Inflammatory macrophage treated with lipopolysaccharide for 1 hour (primary cell): ENCODE measurements around the gene OSMR.
"Not testable (repeated sequence)": the region's sequence is repeated elsewhere in the genome, so short reads cannot be mapped to it uniquely, and the experiment has no call there.

Experiments used
- DNase-seq, 2 donors: peaks; one replicate each; pipeline ENCODE4 v3.0.0-alpha.2; 2020 to 2022

Gene OSMR

DNA sequence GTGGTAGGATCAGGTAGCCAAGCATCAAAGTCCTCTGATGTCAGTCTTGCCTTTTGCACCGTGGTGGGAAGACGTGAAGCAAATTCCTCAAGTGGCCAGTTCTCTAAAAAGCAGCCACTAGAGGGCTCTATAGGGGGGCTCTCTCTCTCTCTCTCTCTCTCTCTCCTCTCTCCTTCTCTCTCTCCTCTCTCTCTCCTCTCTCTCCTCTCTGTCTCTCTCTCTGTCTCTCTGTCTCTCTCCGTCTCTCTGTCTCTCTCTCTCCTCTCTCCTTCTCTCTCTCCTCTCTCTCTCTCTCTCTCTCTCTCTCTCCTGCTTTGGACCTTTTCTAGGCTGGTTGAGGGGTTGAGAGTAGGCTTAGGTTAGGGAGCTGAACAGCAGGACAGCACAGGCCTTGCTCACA is 13.9 kb upstream of the OSMR start:
- DNase-seq, result peak in 1 of 2 donors; percentile 18

DNA sequence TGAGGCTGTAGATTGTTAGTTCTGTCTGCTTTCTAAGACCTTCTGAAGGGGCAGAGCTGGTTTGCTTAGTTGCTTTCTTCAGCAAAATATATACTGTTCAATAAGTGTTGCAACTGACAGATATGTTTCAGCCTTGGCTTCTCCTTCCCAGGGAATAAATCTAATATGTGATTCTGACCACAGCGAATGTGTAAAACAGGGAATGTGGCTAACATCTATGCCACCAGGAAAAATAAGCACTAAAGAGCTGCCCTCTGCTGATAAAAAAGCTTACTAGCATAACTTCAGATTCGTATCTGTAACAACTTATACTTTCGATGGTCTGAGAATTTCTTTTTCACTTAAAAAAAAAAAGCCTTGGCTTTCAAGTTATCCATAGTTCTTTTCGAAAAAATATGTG is 13.0 kb upstream of the OSMR start:
- DNase-seq, result no peak

DNA sequence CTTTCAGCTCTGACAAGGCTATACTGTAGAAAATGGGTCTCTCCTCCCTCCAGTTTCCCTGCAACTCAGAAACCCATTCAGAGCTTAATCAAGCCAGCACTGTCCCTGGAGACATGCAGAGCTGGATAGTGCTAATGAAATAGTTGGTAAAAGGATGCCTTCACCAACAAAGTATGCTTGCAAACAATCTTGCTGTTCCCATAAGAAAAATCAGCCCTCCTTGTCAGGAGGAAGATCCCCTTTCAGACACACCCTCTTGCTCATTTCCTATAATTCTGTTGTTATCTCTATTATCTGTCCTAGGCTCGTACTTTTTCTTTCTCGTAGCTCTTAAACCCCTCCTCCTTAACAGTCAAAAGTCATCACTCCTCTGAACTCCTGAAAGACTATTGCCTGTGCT is 9.9 kb upstream of the OSMR start:
- DNase-seq, result no peak

DNA sequence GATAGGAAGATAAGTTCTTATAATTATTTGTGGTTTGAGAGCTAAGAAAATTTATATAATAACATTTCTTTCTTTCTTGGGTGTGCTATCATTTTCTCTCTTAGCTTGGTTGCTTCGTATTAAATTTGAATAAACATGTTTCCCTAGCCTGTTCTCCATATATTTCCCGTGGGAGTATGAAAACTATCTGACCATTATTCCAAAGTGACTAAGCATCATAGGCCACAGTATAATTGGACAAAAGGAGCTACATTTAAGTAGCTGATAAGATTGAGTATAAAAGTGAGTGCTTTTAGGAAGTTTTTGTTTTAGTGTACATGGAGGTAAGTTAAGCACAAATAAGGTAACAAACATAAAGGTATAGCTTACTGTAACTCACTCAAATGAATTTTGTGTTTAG is 8.4 kb upstream of the OSMR start:
- DNase-seq, result no peak

DNA sequence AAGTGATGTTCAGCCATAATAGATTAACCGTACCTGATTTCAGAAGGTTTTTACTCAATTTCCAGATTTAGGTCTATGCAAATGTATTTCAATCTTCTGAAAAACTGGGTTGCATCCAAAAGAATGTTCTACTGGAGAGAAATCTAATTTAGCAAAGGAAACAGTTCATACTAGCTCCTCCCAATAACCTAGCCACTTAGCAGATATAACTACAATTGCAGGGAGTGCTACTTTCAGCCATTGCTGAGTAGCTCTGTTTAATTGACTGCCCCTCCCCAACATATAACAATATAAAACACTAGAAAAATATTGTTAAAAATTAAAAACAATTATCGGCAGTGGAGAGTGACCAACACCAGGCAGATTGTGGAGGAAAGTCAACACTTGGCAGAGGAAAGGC is 7.9 kb upstream of the OSMR start:
- no peak for DNase-seq

DNA sequence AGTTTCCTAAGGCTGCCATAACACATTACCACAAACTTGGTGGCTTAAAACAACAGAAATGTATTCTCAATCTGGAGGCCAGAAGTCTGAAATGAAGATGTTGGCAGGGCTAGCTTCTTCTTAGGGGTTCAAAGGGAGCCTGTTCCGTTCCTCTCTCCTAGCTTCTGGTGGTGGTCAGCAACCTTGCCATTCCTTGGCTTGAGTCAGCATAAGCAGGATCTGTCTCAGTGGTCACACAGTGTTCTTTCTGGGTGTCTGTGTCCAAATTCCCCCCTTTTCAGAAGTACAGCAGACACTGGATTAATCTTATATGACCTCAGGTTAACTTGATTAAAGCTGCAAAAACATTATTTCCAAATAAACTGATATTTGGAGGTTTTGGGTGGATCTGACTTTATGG is 2.1 kb upstream of the OSMR start:
- no peak for DNase-seq

DNA sequence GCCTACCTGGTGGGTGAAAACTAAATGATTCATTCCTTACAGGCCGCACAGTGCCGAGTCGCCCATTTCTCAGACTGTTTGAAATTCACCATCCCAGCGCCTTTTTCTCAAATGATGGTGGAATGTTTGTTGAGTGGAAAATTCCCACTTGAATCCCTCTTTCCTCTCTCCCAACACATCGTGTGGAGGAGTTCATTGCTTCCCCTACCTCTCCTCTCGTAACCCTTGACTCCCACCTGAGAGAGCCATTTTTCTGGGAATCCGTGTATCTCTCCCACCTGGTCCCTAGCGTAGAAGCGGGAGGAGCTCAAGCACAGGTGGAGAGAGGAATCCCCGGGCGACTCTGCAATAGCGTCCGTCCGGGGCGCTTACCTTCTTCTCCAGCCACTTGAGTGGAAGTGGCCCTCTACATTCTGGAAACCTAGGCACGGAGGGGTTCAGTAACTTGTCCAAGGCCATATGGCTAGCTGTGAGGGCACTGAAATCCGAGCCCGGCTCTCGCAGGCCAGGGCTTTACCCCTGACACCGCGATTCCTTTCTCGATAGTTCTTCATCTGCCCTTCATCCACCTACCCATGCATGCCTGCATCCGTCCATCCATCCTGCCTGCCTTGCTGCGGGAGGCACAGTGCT is 683 bp downstream of the OSMR start:
- DNase-seq, result no peak

DNA sequence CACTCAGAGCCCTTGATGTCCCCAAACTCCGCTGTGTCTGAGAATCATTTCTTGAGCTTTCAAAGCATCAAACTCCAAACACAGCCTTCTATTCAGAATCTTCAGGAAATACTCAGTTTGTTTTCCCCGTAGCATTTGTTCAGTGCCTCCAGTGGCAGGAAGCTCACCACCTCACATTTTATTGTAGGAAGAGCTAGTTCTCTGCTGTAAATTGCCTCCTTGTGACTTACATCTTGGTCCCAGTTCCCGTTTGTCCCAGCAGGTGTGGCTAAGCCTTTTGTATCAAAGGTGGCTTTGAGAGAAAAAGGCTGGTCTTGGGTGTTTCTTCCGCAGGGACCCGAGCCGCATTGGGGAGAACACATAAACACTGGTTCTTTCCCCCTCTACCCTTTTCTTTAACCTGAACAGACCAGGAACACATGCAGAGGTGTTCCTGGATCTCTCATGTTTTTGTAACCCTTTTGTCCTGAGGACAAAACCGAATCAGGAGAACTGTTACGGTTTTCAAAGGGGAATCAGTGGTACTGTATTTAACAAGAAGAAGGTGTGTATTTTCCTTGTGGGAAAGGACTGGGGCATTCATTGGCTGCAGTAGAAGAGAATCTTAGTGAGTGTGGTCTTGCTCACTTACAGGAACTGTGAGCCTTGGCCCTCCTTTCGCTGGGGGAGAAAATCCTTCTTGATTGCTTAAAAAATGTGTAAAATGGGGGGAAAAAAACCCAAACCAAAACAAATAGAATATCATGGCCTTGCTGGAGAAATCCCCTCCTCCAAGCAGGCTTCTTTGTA is 1.9 kb downstream of the OSMR start:
- DNase-seq, result no peak

DNA sequence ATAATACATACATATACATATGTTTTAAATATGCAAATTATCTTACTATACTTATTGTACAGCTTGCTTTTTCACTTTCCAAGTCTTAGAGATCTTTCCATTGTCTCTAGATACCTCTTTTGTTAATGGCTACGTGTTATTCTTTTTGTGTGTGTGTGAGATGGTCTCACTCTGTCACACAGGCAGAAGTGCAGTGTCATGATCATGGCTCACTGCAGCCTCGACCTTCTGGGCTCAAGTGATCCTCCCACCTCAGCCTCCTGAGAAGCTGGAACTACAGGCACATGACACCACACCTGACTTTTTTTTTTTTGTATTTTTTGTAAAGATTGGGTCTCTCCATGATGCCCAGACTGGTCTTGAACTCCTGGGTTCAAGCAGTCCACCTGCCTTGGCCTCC is 2.8 kb downstream of the OSMR start:
- no peak for DNase-seq

DNA sequence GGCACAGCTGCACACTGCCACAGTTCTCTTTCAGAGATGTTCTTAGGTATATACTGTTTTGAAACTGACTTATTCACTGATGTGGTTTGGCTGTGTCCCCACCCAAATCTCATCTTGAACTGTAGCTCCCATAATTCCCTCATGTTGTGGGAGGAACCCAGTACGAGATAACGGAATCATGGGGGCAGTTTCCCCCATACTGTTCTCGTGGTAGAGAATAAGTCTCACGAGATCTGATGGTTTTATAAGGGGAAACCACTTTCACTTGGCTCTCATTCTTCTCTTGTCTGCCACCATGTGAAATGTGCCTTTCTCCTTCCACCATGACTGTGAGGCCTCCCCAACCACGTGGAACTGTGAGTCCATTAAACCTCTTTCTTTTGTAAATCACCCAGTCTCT is 5.8 kb downstream of the OSMR start:
- not testable (repeated sequence) for DNase-seq

DNA sequence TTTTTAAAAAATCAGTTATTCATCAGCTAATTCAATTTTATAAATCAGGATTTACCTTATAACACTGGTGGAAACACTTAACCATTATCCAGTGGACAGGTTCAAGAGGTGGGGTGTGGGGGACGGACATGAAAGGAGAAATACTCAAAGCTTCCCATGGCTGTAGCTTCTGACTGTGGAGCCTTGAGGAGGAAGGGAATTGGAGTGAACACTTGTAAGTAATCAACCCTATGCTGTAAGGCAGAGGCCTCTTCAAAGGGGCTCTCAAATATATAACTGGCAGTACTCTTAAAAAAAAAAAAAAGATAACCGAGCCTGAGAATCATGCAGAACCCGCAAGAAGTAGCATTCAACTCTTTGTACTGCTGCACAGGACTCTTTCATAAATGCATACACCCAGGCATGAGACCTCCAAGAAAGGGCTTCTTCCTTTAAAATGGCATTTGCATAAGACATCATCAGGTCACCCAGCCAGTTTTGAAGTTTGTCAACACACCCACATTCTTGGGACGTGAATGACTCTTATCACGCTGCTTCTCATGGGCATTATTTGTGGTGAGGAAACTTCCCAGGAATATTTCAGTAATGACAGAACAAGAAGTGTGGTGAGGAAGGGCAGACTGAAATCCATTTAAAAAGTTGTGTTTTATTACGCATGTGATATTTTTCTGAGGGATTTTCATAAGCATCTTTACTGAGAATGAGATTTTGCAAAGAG is 8.1 kb downstream of the OSMR start:
- no peak for DNase-seq

DNA sequence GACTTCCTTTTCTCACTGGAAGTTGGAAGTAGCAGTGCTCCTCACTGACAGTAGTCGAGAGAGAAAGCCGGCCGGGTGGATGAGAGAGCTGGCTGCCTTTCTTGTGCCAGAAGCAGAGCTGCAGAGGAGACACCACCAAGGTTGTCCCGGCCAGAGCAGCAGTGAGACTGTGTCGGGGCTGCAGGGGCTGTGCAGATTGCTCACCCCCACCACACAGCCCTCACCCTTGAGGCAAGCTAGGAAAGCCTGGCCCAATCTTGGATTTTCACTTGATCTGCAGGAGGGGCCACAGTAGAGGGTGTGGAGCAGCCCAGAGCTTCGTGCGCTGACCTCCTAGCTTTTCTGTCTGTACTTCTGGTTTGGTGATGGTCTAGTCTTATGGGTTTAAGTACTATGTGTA is 9.1 kb downstream of the OSMR start:
- no peak for DNase-seq

DNA sequence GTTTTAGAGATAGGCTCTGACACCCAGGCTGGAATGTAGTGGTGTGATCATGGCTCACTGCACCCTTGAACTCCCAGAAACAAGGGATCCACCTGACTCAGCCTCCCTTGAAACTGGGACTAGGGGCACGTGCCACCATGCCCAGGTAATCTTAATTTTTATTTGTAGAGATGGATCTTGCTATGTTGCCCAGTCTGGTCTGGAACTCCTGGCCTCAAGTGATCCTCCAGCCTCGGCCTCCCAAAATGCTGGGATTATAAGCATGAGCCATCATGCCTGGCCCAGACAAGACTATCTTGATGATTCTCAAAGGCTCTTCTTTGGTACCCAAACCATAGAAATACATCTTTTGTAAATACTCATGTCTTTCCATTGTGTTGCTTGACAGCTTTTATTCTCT is 10.8 kb downstream of the OSMR start:
- DNase-seq, result no peak

DNA sequence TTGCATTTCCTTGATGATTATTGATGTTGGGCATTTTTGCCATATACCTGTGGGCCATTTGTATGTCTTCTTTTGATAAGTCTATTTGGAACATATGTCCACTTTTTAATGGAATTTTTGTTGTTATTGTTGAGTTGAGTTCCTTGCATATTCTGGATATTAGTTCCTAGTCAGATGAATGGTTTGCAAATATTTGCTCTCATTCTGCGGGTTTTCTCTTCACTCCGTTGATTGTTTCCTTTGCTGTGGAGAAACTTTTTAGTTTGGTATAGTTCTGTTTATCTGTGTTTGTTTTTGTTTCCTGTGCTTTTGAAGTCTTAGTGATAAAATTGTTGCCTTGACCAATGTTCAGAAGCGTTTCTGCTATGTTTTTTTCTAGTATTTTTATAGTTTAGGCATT is 13.0 kb downstream of the OSMR start:
- no peak for DNase-seq

DNA sequence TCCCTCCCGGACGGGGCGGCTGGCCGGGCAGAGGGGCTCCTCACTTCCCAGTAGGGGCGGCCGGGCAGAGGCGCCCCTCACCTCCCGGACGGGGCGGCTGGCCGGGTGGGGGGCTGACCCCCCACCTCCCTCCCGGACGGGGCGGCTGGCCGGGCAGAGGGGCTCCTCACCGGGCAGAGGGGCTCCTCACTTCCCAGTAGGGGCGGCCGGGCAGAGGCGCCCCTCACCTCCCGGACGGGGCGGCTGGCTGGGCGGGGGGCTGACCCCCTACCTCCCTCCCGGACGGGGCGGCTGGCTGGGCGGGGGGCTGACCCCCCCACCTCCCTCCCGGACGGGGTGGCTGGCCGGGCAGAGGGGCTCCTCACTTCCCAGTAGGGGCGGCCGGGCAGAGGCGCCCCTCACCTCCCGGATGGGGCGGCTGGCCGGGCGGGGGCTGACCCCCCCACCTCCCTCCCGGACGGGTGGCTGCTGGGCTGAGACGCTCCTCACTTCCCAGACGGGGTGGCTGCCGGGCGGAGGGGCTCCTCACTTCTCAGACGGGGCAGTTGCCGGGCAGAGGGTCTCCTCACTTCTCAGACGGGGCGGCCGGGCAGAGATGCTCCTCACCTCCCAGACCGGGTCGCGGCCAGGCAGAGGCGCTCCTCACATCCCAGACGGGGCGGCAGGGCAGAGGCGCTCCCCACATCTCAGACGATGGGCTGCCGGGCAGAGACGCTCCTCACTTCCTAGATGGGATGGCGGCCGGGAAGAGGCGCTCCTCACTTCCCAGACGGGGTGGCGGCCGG is 16.4 kb downstream of the OSMR start:
- not testable (repeated sequence) for DNase-seq

DNA sequence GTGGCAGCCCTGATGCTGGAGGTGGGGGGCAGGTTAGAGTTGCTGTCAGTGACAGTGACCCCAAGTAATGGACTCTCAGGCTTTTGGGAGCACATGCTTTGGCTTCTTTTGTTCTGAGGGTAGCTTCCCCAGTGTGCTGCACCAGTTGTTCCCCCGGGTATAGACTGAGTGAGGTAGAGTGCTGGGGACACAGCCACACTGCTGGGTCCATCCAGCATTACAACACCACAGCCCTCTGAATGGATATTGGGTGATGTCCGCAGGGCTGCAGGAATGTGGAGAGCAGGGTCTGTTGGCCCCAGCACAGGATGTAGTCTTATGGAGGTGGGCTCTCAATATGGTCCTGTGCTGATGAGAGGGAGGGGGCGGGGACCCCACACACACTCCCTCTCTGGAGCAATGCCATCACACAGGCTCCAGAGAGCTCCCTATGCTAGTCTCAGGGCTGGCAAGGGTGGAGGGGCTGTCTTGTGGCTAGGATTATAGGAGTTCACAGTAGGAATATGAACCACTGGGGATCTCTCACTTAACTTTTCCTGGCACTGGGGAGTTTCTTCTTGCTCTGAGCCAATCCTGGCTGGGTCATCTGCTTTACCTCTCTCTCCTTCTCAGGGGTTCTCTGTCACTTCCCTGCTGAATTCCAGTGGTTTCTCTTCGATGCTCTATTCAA is 20.7 kb downstream of the OSMR start:
- no peak for DNase-seq

DNA sequence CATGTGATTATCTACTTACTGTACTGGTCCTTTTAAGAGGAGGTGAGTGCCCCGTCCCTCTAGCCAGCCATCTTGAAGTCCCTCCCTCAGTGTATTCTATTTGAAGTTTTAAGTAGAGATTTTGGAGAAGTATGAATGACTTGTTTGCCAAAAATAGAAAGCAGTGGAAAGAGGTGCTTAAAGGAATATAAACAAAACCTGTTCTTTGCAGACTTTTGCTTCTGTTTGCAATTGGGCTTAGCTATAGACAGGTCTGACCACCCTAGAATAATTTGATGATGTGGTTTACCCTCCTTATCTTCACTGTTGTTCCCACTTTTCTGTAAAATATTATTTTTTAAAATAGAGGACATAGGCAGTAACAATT is 21.2 kb downstream of the OSMR start:
- no peak for DNase-seq

DNA sequence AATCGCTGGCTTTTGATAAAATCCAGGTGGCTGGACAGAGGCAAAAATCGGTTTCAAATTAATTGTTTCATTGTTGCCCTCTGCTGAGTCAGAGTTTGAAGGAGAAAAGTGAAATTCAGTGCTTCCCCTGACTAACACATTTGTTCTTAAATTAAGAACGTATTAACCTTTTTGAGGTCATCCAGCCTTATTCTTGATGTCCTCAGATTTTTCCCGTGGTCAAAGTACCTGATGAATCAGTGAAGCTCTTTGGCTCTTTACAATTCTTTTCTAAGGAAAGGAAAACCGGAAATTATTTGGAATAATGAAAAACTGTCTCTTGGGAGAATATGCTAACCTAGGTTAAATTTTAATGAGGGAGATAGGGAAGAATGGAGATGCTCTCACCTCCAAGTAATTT is 21.6 kb downstream of the OSMR start:
- no peak for DNase-seq

DNA sequence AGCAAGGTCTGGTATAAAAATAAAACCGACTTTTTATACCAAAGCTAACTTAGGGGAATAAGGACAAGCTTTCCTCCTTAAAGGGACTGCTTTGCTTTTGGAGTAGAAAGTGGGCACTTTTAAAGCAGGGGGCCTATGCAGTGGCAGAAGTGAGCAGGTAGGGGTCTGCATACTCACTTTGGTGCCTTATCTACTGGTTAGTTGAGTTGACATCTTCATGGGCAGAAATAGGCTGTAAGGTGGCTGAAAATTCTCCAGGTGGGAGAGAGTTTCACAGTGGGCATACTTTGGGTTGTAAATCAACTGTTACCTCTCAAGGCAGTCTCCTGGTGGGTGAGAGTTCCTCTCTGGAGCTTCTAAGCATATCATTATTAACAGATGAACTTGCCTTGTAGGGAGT is 24.8 kb downstream of the OSMR start:
- DNase-seq, result no peak

DNA sequence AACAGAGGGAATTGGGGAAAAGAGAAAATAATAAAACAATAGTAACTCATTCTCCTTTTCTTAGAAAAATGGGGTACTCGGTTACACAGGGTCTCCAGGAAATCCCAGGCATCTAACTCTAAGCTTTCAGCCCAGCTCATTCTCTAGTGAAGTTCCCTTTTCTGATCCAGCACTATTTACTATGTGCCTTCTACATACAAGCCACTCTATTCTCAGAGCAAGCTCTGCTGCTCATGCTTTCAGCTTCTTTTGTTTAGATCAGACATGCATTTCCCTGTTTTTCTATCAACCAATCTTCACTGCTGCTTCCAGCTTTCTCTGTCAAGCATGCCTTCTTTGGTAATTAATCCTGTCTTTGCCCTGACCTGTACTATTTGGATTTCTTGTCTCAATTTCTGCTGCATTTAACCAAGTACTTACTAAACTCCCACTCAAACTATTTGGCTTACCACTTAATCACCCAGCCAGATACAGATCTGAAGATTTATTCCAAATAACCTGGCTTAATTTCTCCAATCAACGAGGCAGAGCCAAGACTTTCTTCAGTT is 25.3 kb downstream of the OSMR start:
- no peak for DNase-seq

DNA sequence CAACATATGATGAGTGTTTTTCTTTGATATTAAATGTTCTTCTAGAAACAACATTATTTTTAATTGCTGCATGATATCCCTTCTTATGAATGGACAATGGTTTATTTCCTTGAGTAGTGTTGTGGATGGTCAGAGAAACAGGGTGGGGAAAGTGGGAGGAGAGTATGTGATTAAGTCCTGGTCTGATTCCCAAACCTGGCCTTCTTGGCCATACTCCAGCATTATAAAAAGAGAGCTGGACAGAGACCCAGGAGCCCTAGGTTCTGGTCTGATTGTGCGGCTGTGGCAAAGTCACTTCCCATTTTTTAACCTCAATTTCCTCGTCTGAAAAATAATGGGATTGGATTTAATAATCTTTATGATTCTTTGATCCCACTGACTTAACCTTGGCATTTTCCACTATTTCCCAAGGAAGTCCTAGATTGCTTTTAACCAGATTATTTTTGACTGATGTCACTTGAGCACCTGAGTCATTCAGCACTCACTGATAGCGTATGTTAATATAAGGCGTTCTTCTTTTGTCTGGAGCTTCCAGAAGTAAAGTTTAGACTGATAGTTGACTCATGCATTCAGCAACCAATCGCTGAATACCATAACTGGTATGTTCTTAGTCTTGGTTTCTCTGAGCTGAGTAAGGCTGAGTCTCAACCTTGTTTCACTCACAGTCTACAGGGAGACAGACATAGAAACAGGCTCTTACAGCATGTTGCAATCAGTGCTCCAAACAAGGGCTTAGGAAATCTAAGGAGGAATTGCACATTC is 26.2 kb downstream of the OSMR start:
- no peak for DNase-seq

DNA sequence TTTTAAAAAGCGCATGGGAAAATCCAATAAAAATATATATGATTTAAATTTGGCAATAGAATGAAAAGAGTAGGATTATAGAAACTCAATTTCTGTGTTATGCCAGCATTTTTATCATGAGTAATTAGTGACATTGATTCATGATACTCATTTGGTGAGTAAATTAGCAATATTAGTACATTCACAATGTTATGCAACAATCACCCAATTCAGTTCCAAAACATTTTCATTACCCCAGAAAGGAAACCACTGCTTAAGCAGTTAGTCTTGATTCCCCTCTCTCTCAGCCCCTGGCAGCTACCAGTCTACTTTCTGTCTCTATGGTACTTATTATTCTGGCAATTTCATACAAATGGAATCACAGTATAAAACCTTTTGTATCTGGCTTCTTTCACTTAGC is 27.0 kb downstream of the OSMR start:
- no peak for DNase-seq
